A549 (cell line): ENCODE results near the gene SLC4A7.

ENCODE experiments used
- EP300 ChIP-seq, 2 experiments: fragments of >200 bp; sonication (Bioruptor Twin); formaldehyde crosslinking; IDR thresholded peaks; 2 replicates in 1 of 2; 3 replicates in 1 of 2; pipeline ENCODE4 v1.6.1; 2016 to 2017
- POLR2A ChIP-seq: IDR thresholded peaks from 2 replicates; pipeline ENCODE4 v1.6.1; 2012; ENCODE audit warnings: mild to moderate bottlenecking, low read length
- TF ChIP-seq, protein P1 (sequence below): fragments of >200 bp; sonication (Bioruptor Twin); formaldehyde crosslinking; IDR thresholded peaks from 3 replicates; pipeline ENCODE4 v1.5.1; 2016
- TF ChIP-seq, protein P2 (sequence below): fragments of 150-350 bp; IDR thresholded peaks from 2 replicates; pipeline ENCODE4 v1.6.1; 2014; ENCODE audit warnings: low read depth, mild to moderate bottlenecking, low read length

DNA sequence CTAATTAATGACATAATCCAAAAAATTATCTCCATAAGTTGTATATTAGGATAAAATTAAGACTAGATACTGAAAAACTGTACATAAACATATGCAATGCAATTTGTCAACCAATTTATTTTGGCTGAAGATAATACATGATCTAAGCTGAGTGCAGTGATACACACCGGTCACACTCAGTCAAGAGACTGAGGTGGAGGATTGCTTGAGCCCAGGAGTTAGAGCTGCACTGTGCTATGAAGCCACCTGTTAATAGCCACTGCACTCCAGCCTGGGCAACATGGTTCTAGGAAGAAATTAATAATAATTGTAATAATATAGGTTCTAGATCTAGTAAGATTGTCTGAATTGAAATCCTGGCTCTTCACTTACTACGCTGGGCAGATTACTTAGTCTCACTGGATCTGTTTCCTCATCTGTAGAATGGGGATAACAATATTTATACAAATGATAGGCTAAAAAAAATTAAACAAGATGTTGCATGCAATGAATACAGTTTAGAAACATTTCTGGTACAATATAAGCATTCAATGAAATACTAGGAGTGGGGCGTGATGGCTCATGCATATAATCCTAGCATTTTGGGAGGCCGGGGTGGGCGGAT, 15.8 kb downstream of the SLC4A7 start:
- TF ChIP-seq POLR2A: no peak
- TF ChIP-seq, protein P1, sequence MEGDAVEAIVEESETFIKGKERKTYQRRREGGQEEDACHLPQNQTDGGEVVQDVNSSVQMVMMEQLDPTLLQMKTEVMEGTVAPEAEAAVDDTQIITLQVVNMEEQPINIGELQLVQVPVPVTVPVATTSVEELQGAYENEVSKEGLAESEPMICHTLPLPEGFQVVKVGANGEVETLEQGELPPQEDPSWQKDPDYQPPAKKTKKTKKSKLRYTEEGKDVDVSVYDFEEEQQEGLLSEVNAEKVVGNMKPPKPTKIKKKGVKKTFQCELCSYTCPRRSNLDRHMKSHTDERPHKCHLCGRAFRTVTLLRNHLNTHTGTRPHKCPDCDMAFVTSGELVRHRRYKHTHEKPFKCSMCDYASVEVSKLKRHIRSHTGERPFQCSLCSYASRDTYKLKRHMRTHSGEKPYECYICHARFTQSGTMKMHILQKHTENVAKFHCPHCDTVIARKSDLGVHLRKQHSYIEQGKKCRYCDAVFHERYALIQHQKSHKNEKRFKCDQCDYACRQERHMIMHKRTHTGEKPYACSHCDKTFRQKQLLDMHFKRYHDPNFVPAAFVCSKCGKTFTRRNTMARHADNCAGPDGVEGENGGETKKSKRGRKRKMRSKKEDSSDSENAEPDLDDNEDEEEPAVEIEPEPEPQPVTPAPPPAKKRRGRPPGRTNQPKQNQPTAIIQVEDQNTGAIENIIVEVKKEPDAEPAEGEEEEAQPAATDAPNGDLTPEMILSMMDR: no peak
- TF ChIP-seq, protein P2, sequence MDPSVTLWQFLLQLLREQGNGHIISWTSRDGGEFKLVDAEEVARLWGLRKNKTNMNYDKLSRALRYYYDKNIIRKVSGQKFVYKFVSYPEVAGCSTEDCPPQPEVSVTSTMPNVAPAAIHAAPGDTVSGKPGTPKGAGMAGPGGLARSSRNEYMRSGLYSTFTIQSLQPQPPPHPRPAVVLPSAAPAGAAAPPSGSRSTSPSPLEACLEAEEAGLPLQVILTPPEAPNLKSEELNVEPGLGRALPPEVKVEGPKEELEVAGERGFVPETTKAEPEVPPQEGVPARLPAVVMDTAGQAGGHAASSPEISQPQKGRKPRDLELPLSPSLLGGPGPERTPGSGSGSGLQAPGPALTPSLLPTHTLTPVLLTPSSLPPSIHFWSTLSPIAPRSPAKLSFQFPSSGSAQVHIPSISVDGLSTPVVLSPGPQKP: no peak
- TF ChIP-seq EP300 (IDR thresholded peaks at IDR 0.05): no peak
